HFFc6 (cell line): ENCODE data around the gene ITIH3. TPM values are rescaled to one million over a fixed set of nuclear protein-coding genes. Genes with fewer than 3 reads are reported as not detected.

ENCODE experiments used
- DNase-seq: peaks from one replicate; pipeline ENCODE4 v3.0.0-alpha.2; 2018
- H3K27ac Mint-ChIP-seq: 2 replicates; pipeline ENCODE4 v1.8.0; 2020; ENCODE audit warnings: mild to moderate bottlenecking, mixed read lengths
- H3K27me3 Mint-ChIP-seq: 2 replicates; pipeline ENCODE4 v1.8.0; 2021; ENCODE audit warnings: mild to moderate bottlenecking, moderate library complexity, mixed read lengths; ENCODE audit not compliant: insufficient read depth
- H3K36me3 Mint-ChIP-seq: 2 replicates; pipeline ENCODE4 v1.8.0; 2021; ENCODE audit warnings: low read depth, mixed read lengths
- H3K4me1 Mint-ChIP-seq: 2 replicates; pipeline ENCODE4 v1.8.0; 2020; ENCODE audit warnings: low read depth, mixed read lengths
- H3K4me3 Mint-ChIP-seq: 2 replicates; pipeline ENCODE4 v1.8.0; 2020; ENCODE audit warnings: mild to moderate bottlenecking, moderate library complexity, mixed read lengths
- H3K9me3 Mint-ChIP-seq: 2 replicates; pipeline ENCODE4 v1.8.0; 2020; ENCODE audit warnings: mild to moderate bottlenecking, mixed read lengths
- total RNA-seq, 6 experiments: library from RNA; stranded (reverse); fragmentation: NEBNext Ultra II Directional; extraction: Animal tissue kit (Norgen Biotek cat#: 25700); gene quantifications; 2 replicates in 1 of 6; 3 replicates in 5 of 6; pipeline ENCODE4 v1.2.3, GENCODE V29; 2021
- TF ChIP-seq, protein P1 (sequence below): fragments of 200-600 bp; sonication (generic); IDR thresholded peaks from 2 replicates; pipeline ENCODE4 v1.5.0; 2021; ENCODE audit warnings: antibody characterized with exemption, mild to moderate bottlenecking

The ITIH3 gene
- total RNA-seq, 6 experiments from 2014 or later = 0.59 to 1.3 (median 0.70) TPM

DNA sequence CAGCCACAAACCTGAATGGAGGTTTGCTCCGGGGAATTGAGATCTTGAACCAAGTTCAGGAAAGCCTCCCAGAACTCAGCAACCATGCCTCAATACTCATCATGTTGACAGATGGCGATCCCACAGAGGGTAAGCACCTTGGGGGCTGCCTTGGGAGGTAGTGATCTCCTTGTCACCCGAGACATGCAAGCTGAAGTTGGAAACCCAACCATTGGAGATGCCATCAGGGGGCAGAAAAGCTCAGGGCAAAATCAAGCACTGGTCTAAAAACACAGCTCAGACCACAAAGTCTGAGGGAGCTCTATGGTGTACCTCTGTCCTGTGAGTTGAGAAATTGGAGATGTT is 11.4 kb upstream of the ITIH3 start:
- Mint-ChIP-seq H3K4me3 (no peak overlapping the region), H3K9me3 (no peaks in the 10 kb centered on the region), H3K27ac (no peak overlapping the region), H3K36me3 (no peaks in the 10 kb centered on the region), H3K27me3 (peaks cover 48% of the 10 kb centered on the region), H3K4me1 (no peaks in the 10 kb centered on the region)
- no peak for DNase-seq
- TF ChIP-seq, protein P1, sequence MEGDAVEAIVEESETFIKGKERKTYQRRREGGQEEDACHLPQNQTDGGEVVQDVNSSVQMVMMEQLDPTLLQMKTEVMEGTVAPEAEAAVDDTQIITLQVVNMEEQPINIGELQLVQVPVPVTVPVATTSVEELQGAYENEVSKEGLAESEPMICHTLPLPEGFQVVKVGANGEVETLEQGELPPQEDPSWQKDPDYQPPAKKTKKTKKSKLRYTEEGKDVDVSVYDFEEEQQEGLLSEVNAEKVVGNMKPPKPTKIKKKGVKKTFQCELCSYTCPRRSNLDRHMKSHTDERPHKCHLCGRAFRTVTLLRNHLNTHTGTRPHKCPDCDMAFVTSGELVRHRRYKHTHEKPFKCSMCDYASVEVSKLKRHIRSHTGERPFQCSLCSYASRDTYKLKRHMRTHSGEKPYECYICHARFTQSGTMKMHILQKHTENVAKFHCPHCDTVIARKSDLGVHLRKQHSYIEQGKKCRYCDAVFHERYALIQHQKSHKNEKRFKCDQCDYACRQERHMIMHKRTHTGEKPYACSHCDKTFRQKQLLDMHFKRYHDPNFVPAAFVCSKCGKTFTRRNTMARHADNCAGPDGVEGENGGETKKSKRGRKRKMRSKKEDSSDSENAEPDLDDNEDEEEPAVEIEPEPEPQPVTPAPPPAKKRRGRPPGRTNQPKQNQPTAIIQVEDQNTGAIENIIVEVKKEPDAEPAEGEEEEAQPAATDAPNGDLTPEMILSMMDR = no peak

DNA sequence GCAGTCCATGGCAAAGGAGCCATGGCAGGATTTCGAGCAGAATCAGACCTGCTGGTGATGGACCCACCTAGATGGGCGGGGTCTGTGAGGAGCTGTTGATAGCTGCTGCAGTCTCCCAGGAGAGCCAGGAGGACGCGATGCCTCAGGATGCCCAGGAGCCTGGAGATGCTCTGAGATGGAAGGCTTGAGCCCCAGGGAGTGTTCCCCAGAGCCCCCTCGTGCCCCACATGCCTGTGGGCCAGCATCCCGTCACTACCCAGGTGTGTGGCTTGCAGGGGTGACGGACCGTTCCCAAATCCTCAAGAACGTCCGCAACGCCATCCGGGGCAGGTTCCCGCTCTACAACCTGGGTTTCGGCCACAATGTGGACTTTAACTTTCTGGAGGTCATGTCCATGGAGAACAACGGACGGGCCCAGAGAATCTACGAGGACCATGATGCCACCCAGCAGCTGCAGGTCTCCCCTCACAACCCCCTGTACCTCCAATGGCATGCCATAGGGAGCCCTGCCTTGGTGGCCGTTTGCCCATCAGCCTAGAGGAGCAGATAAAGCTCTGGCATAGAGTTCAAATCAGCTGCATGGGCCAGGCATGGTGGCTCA is 10.5 kb upstream of the ITIH3 start:
- TF ChIP-seq, protein P1 = no peak
- no peaks in the 10 kb centered on the region for H3K36me3 Mint-ChIP-seq
- no peak overlapping the region for H3K4me3 Mint-ChIP-seq
- H3K9me3 Mint-ChIP-seq = no peaks in the 10 kb centered on the region
- no peaks in the 10 kb centered on the region for H3K4me1 Mint-ChIP-seq
- H3K27ac Mint-ChIP-seq = no peak overlapping the region
- no peak for DNase-seq
- H3K27me3 Mint-ChIP-seq = peaks cover 45% of the 10 kb centered on the region

DNA sequence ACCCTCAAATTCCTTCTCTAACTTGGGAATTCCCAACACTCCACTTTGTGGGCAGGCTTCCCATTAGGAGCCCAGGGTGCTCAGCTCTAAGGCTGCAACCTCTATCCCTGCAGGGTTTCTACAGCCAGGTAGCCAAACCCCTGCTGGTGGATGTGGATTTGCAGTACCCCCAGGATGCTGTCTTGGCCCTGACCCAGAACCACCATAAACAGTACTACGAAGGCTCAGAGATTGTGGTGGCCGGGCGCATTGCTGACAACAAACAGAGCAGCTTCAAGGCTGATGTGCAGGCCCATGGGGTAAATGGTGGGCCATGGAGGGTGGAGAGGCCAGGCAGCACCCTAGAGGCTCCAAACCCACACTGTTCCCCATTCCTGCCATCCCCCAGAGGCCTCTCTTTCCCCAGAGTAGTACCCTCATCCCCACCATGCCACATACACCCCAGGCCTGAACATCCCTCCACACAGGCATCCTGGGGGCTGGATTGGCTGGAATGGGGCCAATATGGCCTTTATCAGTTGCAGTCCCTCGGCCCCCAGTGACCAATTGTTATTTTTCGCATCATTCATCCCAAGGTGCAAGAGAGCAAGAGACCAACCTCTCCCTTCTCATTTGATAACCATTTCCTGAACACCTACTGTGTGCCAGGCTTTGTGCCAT is 9.5 kb upstream of the ITIH3 start:
- Mint-ChIP-seq H3K27me3 (peaks cover 45% of the 10 kb centered on the region), H3K9me3 (no peaks in the 10 kb centered on the region), H3K27ac (no peak overlapping the region), H3K36me3 (no peaks in the 10 kb centered on the region), H3K4me3 (no peak overlapping the region), H3K4me1 (no peaks in the 10 kb centered on the region)
- DNase-seq = no peak
- TF ChIP-seq, protein P1 = no peak

DNA sequence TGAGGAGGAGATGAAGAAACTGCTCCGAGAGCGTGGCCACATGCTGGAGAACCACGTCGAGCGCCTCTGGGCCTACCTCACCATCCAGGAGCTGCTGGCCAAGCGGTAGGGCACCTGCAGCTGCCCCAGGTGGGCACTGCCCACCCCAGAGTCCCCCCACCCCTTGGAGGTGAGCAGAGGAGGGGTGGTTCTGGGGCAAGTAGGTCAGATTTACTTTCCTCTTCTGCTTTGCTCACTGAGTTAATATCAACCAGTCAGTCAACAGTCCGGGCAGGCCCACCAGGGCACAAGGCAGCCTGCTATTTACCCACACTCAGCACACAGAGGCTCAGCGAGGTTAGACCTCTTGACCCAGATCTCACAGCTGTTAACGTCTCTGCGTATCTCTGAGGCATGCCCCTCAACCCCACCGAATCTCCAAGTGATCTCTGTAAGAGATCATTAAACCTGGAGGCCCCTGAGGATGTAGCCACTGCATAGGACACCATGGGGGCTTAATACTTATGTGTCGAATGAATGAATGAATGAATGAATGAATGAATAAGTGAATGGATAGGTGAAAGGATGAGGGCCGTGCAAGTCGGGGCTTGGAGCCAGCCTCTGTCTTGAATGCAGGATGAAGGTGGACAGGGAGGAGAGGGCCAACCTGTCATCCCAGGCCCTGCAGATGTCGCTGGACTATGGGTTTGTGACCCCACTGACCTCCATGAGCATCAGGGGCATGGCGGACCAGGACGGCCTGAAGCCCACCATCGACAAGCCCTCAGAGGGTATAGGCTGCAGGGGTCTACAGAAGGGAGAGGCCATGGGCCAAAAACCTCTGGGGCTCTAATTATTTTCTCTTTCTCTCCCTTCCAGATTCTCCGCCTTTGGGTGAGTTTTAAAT is 8.0 kb upstream of the ITIH3 start:
- Mint-ChIP-seq H3K36me3 (no peaks in the 10 kb centered on the region), H3K4me1 (no peaks in the 10 kb centered on the region), H3K27me3 (peaks cover 35% of the 10 kb centered on the region), H3K4me3 (no peak overlapping the region), H3K9me3 (no peaks in the 10 kb centered on the region), H3K27ac (no peak overlapping the region)
- no peak for DNase-seq
- TF ChIP-seq, protein P1 = no peak

DNA sequence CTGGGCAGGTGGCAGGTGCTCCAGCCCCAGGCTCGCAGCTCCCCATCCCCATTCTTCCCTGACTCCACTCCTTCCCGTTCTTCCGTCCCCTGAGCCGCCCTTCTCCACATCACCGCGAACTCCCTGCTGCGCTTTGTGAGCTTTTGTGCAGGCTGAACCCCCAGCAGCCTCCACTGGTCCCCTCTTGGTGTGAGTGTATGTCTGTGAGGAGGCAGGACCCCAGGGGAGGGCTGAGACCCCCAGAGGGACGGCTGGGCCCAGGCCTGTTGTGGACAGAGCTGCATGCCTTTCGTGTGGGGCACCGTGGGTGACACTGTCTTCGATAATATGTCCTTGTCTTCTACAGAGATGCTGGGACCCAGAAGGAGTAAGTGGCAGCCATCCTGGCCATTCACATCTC is 7.3 kb upstream of the ITIH3 start:
- H3K27ac Mint-ChIP-seq = no peak overlapping the region
- no peaks in the 10 kb centered on the region for H3K9me3 Mint-ChIP-seq
- H3K27me3 Mint-ChIP-seq = peaks cover 34% of the 10 kb centered on the region
- DNase-seq = no peak
- H3K4me1 Mint-ChIP-seq = no peaks in the 10 kb centered on the region
- no peaks in the 10 kb centered on the region for H3K36me3 Mint-ChIP-seq
- no peak overlapping the region for H3K4me3 Mint-ChIP-seq
- TF ChIP-seq, protein P1 = no peak
